HepG2 (cell line): ENCODE results near the gene MAN2A2. TPM values are rescaled to one million over a fixed set of nuclear protein-coding genes. Genes with fewer than 3 reads are reported as not detected.

Experiments used
- ATAC-seq: fragments of 200-7000 bp; cut with Tn5 transposase; 3 replicates; pipeline ENCODE4 v1.9.1; 2020; ENCODE audit warnings: mild to moderate bottlenecking, moderate library complexity
- BruUV-seq: library from RNA; stranded (reverse); fragments of 400-500 nt; replicated peaks from 2 replicates; lab custom pipeline; 2021; lab: Mats Ljungman, UMichigan
- CTCF ChIA-PET: fragments of 300-600 bp; formaldehyde crosslinking; extraction: SDS; loops from one replicate; lab custom pipeline; 2021; ENCODE audit warnings: low total read pairs, inconsistent platforms, low intra/inter-chr PET ratio; lab: Yijun Ruan, JAX
- POLR2A ChIA-PET: fragments of 350-600 bp; sonication (Branson Sonifier 250); formaldehyde crosslinking; loops from one replicate; lab custom pipeline; 2020; ENCODE audit warnings: antibody characterized with exemption, inconsistent platforms; lab: Yijun Ruan, JAX
- DNase-seq: peaks from one replicate; pipeline ENCODE4 v3.0.0-alpha.2; 2015; ENCODE audit warnings: low spot score
- FAIRE-seq: peaks from 3 replicates; lab custom pipeline; 2011; peaks lifted over from hg19 to GRCh38; lab: Jason Lieb, UNC
- H2AFZ ChIP-seq: one replicate; pipeline ENCODE4 v1.6.1; 2011; ENCODE audit warnings: low read length, inconsistent platforms
- H3K27ac ChIP-seq: fragments of 300-600 bp; 3 replicates; pipeline ENCODE4 v1.8.0; 2011; ENCODE audit warnings: mixed run types, mild to moderate bottlenecking, mixed read lengths, low read length, inconsistent platforms; ENCODE audit not compliant: insufficient read depth; ENCODE audit errors: extremely low read length
- H3K27me3 ChIP-seq, 2 experiments: fragments of 200-600 bp in 1 of 2; 2 replicates in 1 of 2; 3 replicates in 1 of 2; pipeline versions ENCODE4 v1.6.0 to v1.8.0; 2011; ENCODE audit warnings: low read length in 2 of 2, mild to moderate bottlenecking in 2 of 2, moderate library complexity in 2 of 2, inconsistent platforms in 1 of 2; ENCODE audit not compliant: insufficient read depth in 2 of 2, control insufficient read depth in 1 of 2
- H3K36me3 ChIP-seq, 2 experiments: fragments of 200-600 bp in 1 of 2; replicated peaks in 1 of 2; 2 replicates in 1 of 2; 3 replicates in 1 of 2; pipeline versions ENCODE4 v1.5.1 to v1.8.0; 2011; ENCODE audit warnings: low read length in 2 of 2, inconsistent platforms in 1 of 2; ENCODE audit not compliant: insufficient read depth in 2 of 2, control insufficient read depth in 1 of 2
- H3K4me1 ChIP-seq: 2 replicates; pipeline ENCODE4 v1.5.1; 2012; ENCODE audit warnings: low read length, inconsistent platforms; ENCODE audit not compliant: insufficient read depth
- H3K4me2 ChIP-seq: 2 replicates; pipeline ENCODE4 v1.6.0; 2011; ENCODE audit warnings: low read depth, low read length, inconsistent platforms
- H3K4me3 ChIP-seq, 3 experiments: fragments of 200-600 bp in 1 of 3; sonication (generic), shearing (Covaris generic) in 1 of 3; replicated peaks in 1 of 3; 2 replicates each; pipeline ENCODE4 v1.5.1; 2011 to 2016; ENCODE audit warnings: low read length in 3 of 3, inconsistent platforms in 2 of 3, low read depth in 2 of 3, mild to moderate bottlenecking in 2 of 3, control low read depth in 1 of 3, mixed read lengths in 1 of 3; ENCODE audit not compliant: insufficient read depth in 1 of 3
- H3K79me2 ChIP-seq: one replicate; pipeline ENCODE4 v1.6.1; 2011; ENCODE audit warnings: low read length, inconsistent platforms; ENCODE audit not compliant: insufficient read depth
- H3K9ac ChIP-seq: 2 replicates; pipeline ENCODE4 v1.6.0; 2011; ENCODE audit warnings: mild to moderate bottlenecking, low read depth, low read length, inconsistent platforms; ENCODE audit not compliant: insufficient read depth
- H3K9me3 ChIP-seq: 2 replicates; pipeline ENCODE4 v1.5.1; 2012; ENCODE audit warnings: mild to moderate bottlenecking, low read length
- H4K20me1 ChIP-seq: 2 replicates; pipeline ENCODE4 v1.6.0; 2011; ENCODE audit warnings: inconsistent platforms, mild to moderate bottlenecking, low read length, moderate library complexity; ENCODE audit not compliant: insufficient read depth
- CBX2 ChIP-seq, 2 experiments: fragments of 200-600 bp in 1 of 2; sonication (generic); formaldehyde crosslinking in 1 of 2; IDR thresholded peaks; 2 replicates each; pipeline versions ENCODE4 v1.7.0 to v1.8.1; 2018 to 2022; ENCODE audit warnings: low read depth in 2 of 2, low read length in 1 of 2, mild to moderate bottlenecking in 1 of 2, missing genetic modification reagents in 1 of 2
- EZH2 ChIP-seq: conservative IDR thresholded peaks from 2 replicates; pipeline ENCODE4 v1.6.1; 2012; ENCODE audit warnings: mild to moderate bottlenecking, low read depth, low read length, moderate library complexity
- FIP1L1 ChIP-seq: fragments of 200-400 bp; formaldehyde crosslinking; IDR thresholded peaks from 2 replicates; pipeline ENCODE4 v1.6.1; 2018; ENCODE audit warnings: low read depth, mild to moderate bottlenecking, low read length, moderate library complexity, borderline replicate concordance; ENCODE audit not compliant: insufficient read depth
- FUBP1 ChIP-seq: sonication (generic); formaldehyde crosslinking; IDR thresholded peaks from 2 replicates; pipeline ENCODE4 v1.5.1; 2020; ENCODE audit warnings: missing genetic modification reagents, mild to moderate bottlenecking, borderline replicate concordance
- KLF15 ChIP-seq: sonication (generic); formaldehyde crosslinking; IDR thresholded peaks from 2 replicates; pipeline ENCODE4 v1.8.1; 2023; ENCODE audit warnings: borderline replicate concordance, mild to moderate bottlenecking, inconsistent platforms, missing genetic modification reagents, mixed read lengths
- MIXL1 ChIP-seq: IDR thresholded peaks from 2 replicates; pipeline ENCODE4 v1.6.1; 2016
- NFATC3 ChIP-seq: sonication (generic); formaldehyde crosslinking; IDR thresholded peaks from 2 replicates; pipeline ENCODE4 v1.5.1; 2020; ENCODE audit warnings: mild to moderate bottlenecking, missing genetic modification reagents
- NFIB ChIP-seq: sonication (generic); formaldehyde crosslinking; IDR thresholded peaks from 2 replicates; pipeline ENCODE4 v1.9.0; 2021; ENCODE audit warnings: missing genetic modification reagents, mild to moderate bottlenecking, borderline replicate concordance
- NPAS2 ChIP-seq: sonication (generic); formaldehyde crosslinking; IDR thresholded peaks from 2 replicates; pipeline ENCODE4 v1.8.0; 2022; ENCODE audit warnings: mild to moderate bottlenecking, missing genetic modification reagents, borderline replicate concordance
- RAD51 ChIP-seq: fragments of 450-650 bp; IDR thresholded peaks from 2 replicates; pipeline ENCODE4 v1.6.1; 2016; ENCODE audit warnings: borderline replicate concordance
- SATB2 ChIP-seq: sonication (generic); formaldehyde crosslinking; IDR thresholded peaks from 2 replicates; pipeline ENCODE4 v1.5.0; 2020; ENCODE audit warnings: missing genetic modification reagents
- THYN1 ChIP-seq: sonication (generic); formaldehyde crosslinking; IDR thresholded peaks from 2 replicates; pipeline ENCODE4 v1.8.1; 2023; ENCODE audit warnings: low read depth, mild to moderate bottlenecking, moderate library complexity, missing genetic modification reagents, borderline replicate concordance
- ZNF446 ChIP-seq: sonication (generic); formaldehyde crosslinking; IDR thresholded peaks from 2 replicates; pipeline ENCODE4 v1.5.0; 2020; ENCODE audit warnings: mild to moderate bottlenecking, missing genetic modification reagents
- ZNF589 ChIP-seq: sonication (generic); formaldehyde crosslinking; conservative IDR thresholded peaks from 2 replicates; pipeline ENCODE4 v1.8.0; 2022; ENCODE audit warnings: mild to moderate bottlenecking, moderate library complexity, missing genetic modification reagents
- ZNF720 ChIP-seq: sonication (generic); formaldehyde crosslinking; IDR thresholded peaks from 2 replicates; pipeline ENCODE4 v1.4.0; 2020; ENCODE audit warnings: missing genetic modification reagents
- WGBS: methylation state at CpG from one replicate; pipeline ENCODE4 v1.1.6; 2017; ENCODE audit warnings: low lambda C conversion rate; 5-methylcytosine and 5-hydroxymethylcytosine counted together
- in situ Hi-C: cut with HindIII; loops from 2 replicates; pipeline ENCODE4 v1.10.0; 2017; ENCODE audit warnings: low pct_unique_long_range_greater_than_20kb; ENCODE audit not compliant: extremely low pct_ligation_motif_present
- intact Hi-C: fragments of 100-400 bp; cut with micrococcal nuclease; formaldehyde crosslinking; loops from one replicate; pipeline ENCODE4 v1.10.0; 2022; ENCODE audit not compliant: unreplicated experiment
- polyA plus RNA-seq, 8 experiments: library from polyadenylated mRNA; depleted of rRNA in 3 of 8; stranded (reverse) in 7 of 8; unstranded in 1 of 8; fragments of >200 nt; fragmentation: Illumina TruSeq in 4 of 8; extraction: Trizol in 4 of 8; gene quantifications; 2 replicates each; pipeline versions ENCODE4 v1.2.1 to v1.2.3, GENCODE V29; 2011 to 2016; ENCODE audit warnings: low read depth in 4 of 8, missing spikeins in 1 of 8, mixed read lengths in 1 of 8; ENCODE audit not compliant: insufficient read depth in 1 of 8
- total RNA-seq, 5 experiments: library from RNA; depleted of rRNA; stranded (reverse); fragments of >200 nt; fragmentation: Illumina TruSeq; extraction: Trizol; gene quantifications; 2 replicates each; pipeline ENCODE4 v1.2.3, GENCODE V29; 2016; ENCODE audit warnings: low read depth in 1 of 5

MAN2A2 gene
- total and polyA plus RNA-seq, 2 of the 13 experiments (the other 11 are each of a cell fraction or from before 2014, with no cell fraction given), result 17.5 to 51.5 TPM

- Histone ChIP-seq H3K27me3 (peaks cover 0 to 7% of the 10 kb centered on the region in 2 experiments; a peak in 2 of 5 replicates), H3K4me1 (peaks cover 36% of the 10 kb centered on the region), H3K79me2 (no peaks in the 10 kb centered on the region), H2AFZ (no peak overlapping the region), H3K4me3 (no peak overlapping the region), H3K9me3 (no peaks in the 10 kb centered on the region), H3K27ac (no peak overlapping the region), H4K20me1 (0 out of 2 replicates have a peak, but pooled peaks cover 2% of the 10 kb centered on the region), H3K4me2 (no peak overlapping the region), H3K36me3 (no peaks in the 10 kb centered on the region; a peak in 2 of 5 replicates), H3K9ac (no peak overlapping the region)
- no peak for FAIRE-seq
- in situ Hi-C loops, result loop anchor here (5.0 kb wide), 2 partner anchors 70 to 240 kb away; no protein-coding TSS in a partner anchor
- WGBS, result 65% methylated on average over 7 of the region's 13 CpGs
- ChIA-PET POLR2A (interaction anchor here (5.1 kb wide), 1 partner anchor 13 kb away, joined by 41 read pairs; no protein-coding TSS in a partner anchor), CTCF (interaction anchor here (1.9 kb wide), 2 partner anchors 68 to 239 kb away, joined by 12 to 20 read pairs; no protein-coding TSS in a partner anchor)
- no peak for ATAC-seq
- BruUV-seq, result no TSS peak
- no peak for DNase-seq
- intact Hi-C loops, result loop anchor here (5.0 kb wide), 1 partner anchor 45 kb away; the partner anchor contains the start of gene HDDC3
- TF ChIP-seq MIXL1 (CRISPR knock-in tag), result no peak
- TF ChIP-seq THYN1 (CRISPR knock-in tag), result no peak
- no peak for TF ChIP-seq RAD51
- TF ChIP-seq NFIB (CRISPR knock-in tag), result no peak
- no peak for TF ChIP-seq FIP1L1
- TF ChIP-seq ZNF589 (CRISPR knock-in tag), result no peak
- no peak for TF ChIP-seq CBX2 (IDR thresholded peaks at IDR 0.05; ENCODE audit: low read depth, low read length)
- TF ChIP-seq CBX2 (CRISPR knock-in tag; IDR thresholded peaks at IDR 0.05; ENCODE audit: low read depth), result no peak
- TF ChIP-seq NFATC3 (CRISPR knock-in tag), result no peak
- TF ChIP-seq FUBP1 (CRISPR knock-in tag), result no peak
- TF ChIP-seq ZNF720 (CRISPR knock-in tag), result no peak
- no peak for TF ChIP-seq ZNF446 (CRISPR knock-in tag)
- no peak for TF ChIP-seq SATB2 (CRISPR knock-in tag)
- no peak for TF ChIP-seq NPAS2 (CRISPR knock-in tag)
- TF ChIP-seq KLF15 (CRISPR knock-in tag), result no peak
- TF ChIP-seq EZH2, result no peak
- TF ChIP-seq, all 625 proteins: peak for 0
These were observed 16.0 kb upstream of the MAN2A2 start for GRCh38 chr15:90887037-90887481.
